ENCODE results near the gene CORO2A.

Gene CORO2A

GRCh38 chr9:98105006-98105405 is 87.4 kb downstream of the CORO2A start:
- H3K4me3 ChIP-seq (ENCODE audit: low read depth, low read length) = no peak overlapping the region
- in situ Hi-C loops (cut with HindIII; ENCODE audit: low sequenced_read_pairs) = no loop called here
- DNase-seq (ENCODE audit: low read depth, low spot score) = no peak
- no peak for TF ChIP-seq CTCF (IDR thresholded peaks at IDR 0.05; ENCODE audit: low read depth, low read length)

GRCh38 chr9:98104445-98104881 is 88.0 kb downstream of the CORO2A start:
- no peak for DNase-seq (ENCODE audit: low read depth, low spot score)
- no peak for TF ChIP-seq CTCF (IDR thresholded peaks at IDR 0.05; ENCODE audit: low read depth, low read length)
- H3K4me3 ChIP-seq (ENCODE audit: low read depth, low read length) = no peak overlapping the region
- in situ Hi-C loops (cut with HindIII; ENCODE audit: low sequenced_read_pairs) = no loop called here

- in situ Hi-C loops (cut with HindIII; ENCODE audit: low sequenced_read_pairs) = no loop called here
- DNase-seq (ENCODE audit: low read depth, low spot score) = peak; percentile 33
Measured at GRCh38 chr9:98101868-98102273, 90.6 kb downstream of the CORO2A start.

GRCh38 chr9:98101416-98101815 is 91.0 kb downstream of the CORO2A start:
- no peak overlapping the region for H3K4me3 ChIP-seq (ENCODE audit: low read depth, low read length)
- DNase-seq (ENCODE audit: low read depth, low spot score) = no peak
- in situ Hi-C loops (cut with HindIII; ENCODE audit: low sequenced_read_pairs) = no loop called here

More at GRCh38 chr9:98101868-98102273, 90.6 kb downstream of the CORO2A start:
- TF ChIP-seq CTCF (IDR thresholded peaks at IDR 0.05; ENCODE audit: low read depth, low read length) = no peak
- no peak overlapping the region for H3K4me3 ChIP-seq (ENCODE audit: low read depth, low read length)

DNA sequence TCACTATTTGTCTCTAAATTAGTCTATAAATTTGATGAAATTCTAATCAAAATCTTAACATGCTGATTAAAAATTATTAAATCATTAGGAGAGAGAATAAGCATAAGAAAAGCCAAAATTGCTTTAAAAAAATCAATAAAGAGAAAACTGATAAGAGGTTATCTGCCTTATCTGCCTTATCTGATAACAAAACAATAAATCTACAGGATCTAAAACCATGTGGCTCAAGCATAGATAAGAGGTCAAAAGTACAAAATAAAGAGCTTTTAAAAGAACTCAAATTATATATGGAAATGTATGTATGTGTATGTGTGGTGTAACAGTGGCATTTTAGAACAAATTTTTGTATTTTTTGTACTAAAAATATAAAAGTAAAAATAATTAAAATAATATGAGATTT is 92.0 kb downstream of the CORO2A start:
- H3K4me3 ChIP-seq (ENCODE audit: low read depth, low read length) = no peak overlapping the region
- in situ Hi-C loops (cut with HindIII; ENCODE audit: low sequenced_read_pairs) = no loop called here
- DNase-seq (ENCODE audit: low read depth, low spot score) = no peak
- no peak for TF ChIP-seq CTCF (IDR thresholded peaks at IDR 0.05; ENCODE audit: low read depth, low read length)

More at GRCh38 chr9:98101416-98101815, 91.0 kb downstream of the CORO2A start:
- no peak for TF ChIP-seq CTCF (IDR thresholded peaks at IDR 0.05; ENCODE audit: low read depth, low read length)

DNA sequence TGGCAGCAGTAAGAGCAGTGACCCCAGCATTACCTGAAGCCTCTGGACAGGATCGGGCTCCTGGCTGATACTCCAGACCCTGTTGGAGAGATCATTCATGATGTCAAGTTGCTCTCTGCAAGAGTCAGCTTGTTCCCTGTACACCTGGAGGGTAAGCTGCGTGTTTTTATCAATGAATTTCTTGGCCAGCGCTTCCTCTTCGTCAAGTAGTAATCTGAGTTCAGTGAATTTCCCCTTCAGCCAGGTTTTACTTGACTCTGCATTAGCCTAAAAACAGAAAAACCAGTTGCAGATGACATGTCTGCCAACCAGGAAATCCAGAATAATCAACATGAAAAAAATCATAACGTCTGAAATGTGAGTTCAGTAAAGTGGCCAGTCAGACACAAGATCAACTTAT is 92.5 kb downstream of the CORO2A start:
- H3K4me3 ChIP-seq (ENCODE audit: low read depth, low read length) = no peak overlapping the region
- in situ Hi-C loops (cut with HindIII; ENCODE audit: low sequenced_read_pairs) = no loop called here
- no peak for TF ChIP-seq CTCF (IDR thresholded peaks at IDR 0.05; ENCODE audit: low read depth, low read length)
- no peak for DNase-seq (ENCODE audit: low read depth, low spot score)

- no peak overlapping the region for H3K4me3 ChIP-seq (ENCODE audit: low read depth, low read length)
- in situ Hi-C loops (cut with HindIII; ENCODE audit: low sequenced_read_pairs) = no loop called here
- no peak for DNase-seq (ENCODE audit: low read depth, low spot score)
- no peak for TF ChIP-seq CTCF (IDR thresholded peaks at IDR 0.05; ENCODE audit: low read depth, low read length)
Measured at GRCh38 chr9:98099346-98099745, 93.1 kb downstream of the CORO2A start.

Measured in astrocyte of the spinal cord (primary cell).